Lower lobe of right lung (tissue), 2 donors: ENCODE data around the gene CCDC9. TPM values are rescaled to one million over a fixed set of nuclear protein-coding genes. Genes with fewer than 3 reads are reported as not detected.

ENCODE experiments used
- ATAC-seq, 2 donors: fragments of 200-7000 bp; cut with Tn5 transposase; one replicate each; pipeline ENCODE4 v1.9.1; 2020 to 2022; ENCODE audit warnings: mild to moderate bottlenecking in 2 of 2, moderate library complexity in 2 of 2
- DNase-seq: peaks from one replicate; pipeline ENCODE4 v3.0.0-alpha.2; 2020
- H3K27ac ChIP-seq: fragments of 200-600 bp; one replicate; pipeline ENCODE4 v1.8.0; 2022
- H3K27me3 ChIP-seq: fragments of 200-600 bp; one replicate; pipeline ENCODE4 v1.8.0; 2022; ENCODE audit warnings: low read depth
- H3K36me3 ChIP-seq: fragments of 200-600 bp; one replicate; pipeline ENCODE4 v1.8.0; 2022; ENCODE audit warnings: mild to moderate bottlenecking
- H3K4me1 ChIP-seq: fragments of 200-600 bp; one replicate; pipeline ENCODE4 v1.8.0; 2022
- H3K4me3 ChIP-seq: fragments of 200-600 bp; one replicate; pipeline ENCODE4 v1.8.0; 2022; ENCODE audit warnings: mild to moderate bottlenecking
- H3K9me3 ChIP-seq: fragments of 200-600 bp; one replicate; pipeline ENCODE4 v1.8.0; 2022
- CTCF ChIP-seq: fragments of 200-600 bp; IDR thresholded peaks from one replicate; pipeline ENCODE4 v1.8.0; 2022; ENCODE audit warnings: antibody characterized with exemption, mild to moderate bottlenecking
- intact Hi-C: fragments of 100-400 bp; cut with DNase I; formaldehyde crosslinking; loops from one replicate; pipeline ENCODE4 v1.11.0; 2022
- total RNA-seq: library from RNA; stranded (reverse); fragmentation: NEBNext Ultra II Directional; extraction: Animal tissue kit (Norgen Biotek cat#: 25700); gene quantifications from one replicate; pipeline ENCODE4 v1.2.1, GENCODE V29; 2021
- donor health status: DM: no; HTN: yes; CAD: no; lungs with severe emphysema.

CCDC9 gene
- total RNA-seq, 1 donor from 2014 or later = 30.7 TPM

GRCh38 chr19:47227352-47228167 lies 28.8 kb upstream of the CCDC9 start:
- H3K36me3 ChIP-seq = peaks cover 23% of the 10 kb centered on the region
- H3K27ac ChIP-seq = peak overlapping the region; percentile 100
- H3K9me3 ChIP-seq = no peaks in the 10 kb centered on the region
- ATAC-seq = peak; percentile 60 to 70
- DNase-seq = peak; percentile 94
- H3K27me3 ChIP-seq = no peaks in the 10 kb centered on the region
- intact Hi-C loops = no loop called here
- H3K4me3 ChIP-seq = peak overlapping the region; percentile 91
- no peak for TF ChIP-seq CTCF
- H3K4me1 ChIP-seq = peaks cover 43% of the 10 kb centered on the region

GRCh38 chr19:47228168-47228936 lies 28.0 kb upstream of the CCDC9 start:
- intact Hi-C loops = no loop called here

GRCh38 chr19:47228937-47229675 lies 27.2 kb upstream of the CCDC9 start:
- peak overlapping the region; percentile 100 for H3K27ac ChIP-seq
- peak overlapping the region; percentile 91 for H3K4me3 ChIP-seq
- no peaks in the 10 kb centered on the region for H3K27me3 ChIP-seq
- intact Hi-C loops = no loop called here
- no peak for TF ChIP-seq CTCF
- peaks cover 47% of the 10 kb centered on the region for H3K4me1 ChIP-seq
- peaks cover 12% of the 10 kb centered on the region for H3K36me3 ChIP-seq
- DNase-seq (no peak), ATAC-seq (no peak)
- H3K9me3 ChIP-seq = no peaks in the 10 kb centered on the region

More at GRCh38 chr19:47228168-47228936, 28.0 kb upstream of the CCDC9 start:
- Histone ChIP-seq H3K4me1 (peaks cover 47% of the 10 kb centered on the region), H3K27me3 (no peaks in the 10 kb centered on the region), H3K36me3 (peaks cover 20% of the 10 kb centered on the region), H3K9me3 (no peaks in the 10 kb centered on the region), H3K27ac (peak overlapping the region; percentile 100), H3K4me3 (peak overlapping the region; percentile 91)
- no peak for TF ChIP-seq CTCF
- peak; percentile 73 for DNase-seq
- peak; percentile 0 to 2 for ATAC-seq

GRCh38 chr19:47229676-47230053 lies 26.7 kb upstream of the CCDC9 start:
- Histone ChIP-seq H3K4me3 (peak overlapping the region; percentile 91), H3K9me3 (no peaks in the 10 kb centered on the region), H3K36me3 (peaks cover 8% of the 10 kb centered on the region), H3K27ac (peak overlapping the region; percentile 89), H3K27me3 (no peaks in the 10 kb centered on the region), H3K4me1 (peaks cover 47% of the 10 kb centered on the region)
- TF ChIP-seq CTCF = no peak
- ATAC-seq = no peak
- intact Hi-C loops = no loop called here
- no peak for DNase-seq
